ENCODE results near the gene FMNL2.

DNA sequence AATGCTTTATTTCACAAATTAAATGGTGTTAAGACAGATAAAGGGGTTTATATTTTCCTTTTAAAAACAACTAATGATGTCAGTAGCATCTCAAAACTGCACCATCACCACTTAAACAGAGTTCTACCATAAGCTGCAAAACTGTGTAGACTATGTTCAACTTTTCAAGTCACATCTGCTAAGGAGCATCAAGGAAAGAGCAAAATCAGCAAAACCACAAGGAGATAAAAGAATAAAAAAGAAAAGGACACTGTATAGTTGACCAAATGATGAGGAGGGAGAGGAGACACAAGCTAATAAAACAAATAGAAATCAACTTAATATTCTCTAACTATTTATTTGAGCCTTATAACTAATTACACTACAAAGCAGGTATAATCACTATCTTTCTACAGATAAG is 348.4 kb downstream of the FMNL2 start:
- TF ChIP-seq JUND (IDR thresholded peaks at IDR 0.05) (no peak), RXRA (IDR thresholded peaks at IDR 0.05) (no peak), EGR1 (IDR thresholded peaks at IDR 0.05; ENCODE audit: low read depth in 2 of 2) (no peak), GABPA (IDR thresholded peaks at IDR 0.05 in 1 of 2, conservative IDR thresholded peaks at IDR 0.05 in 1 of 2) (no peak)
- TF ChIP-seq, protein P1, sequence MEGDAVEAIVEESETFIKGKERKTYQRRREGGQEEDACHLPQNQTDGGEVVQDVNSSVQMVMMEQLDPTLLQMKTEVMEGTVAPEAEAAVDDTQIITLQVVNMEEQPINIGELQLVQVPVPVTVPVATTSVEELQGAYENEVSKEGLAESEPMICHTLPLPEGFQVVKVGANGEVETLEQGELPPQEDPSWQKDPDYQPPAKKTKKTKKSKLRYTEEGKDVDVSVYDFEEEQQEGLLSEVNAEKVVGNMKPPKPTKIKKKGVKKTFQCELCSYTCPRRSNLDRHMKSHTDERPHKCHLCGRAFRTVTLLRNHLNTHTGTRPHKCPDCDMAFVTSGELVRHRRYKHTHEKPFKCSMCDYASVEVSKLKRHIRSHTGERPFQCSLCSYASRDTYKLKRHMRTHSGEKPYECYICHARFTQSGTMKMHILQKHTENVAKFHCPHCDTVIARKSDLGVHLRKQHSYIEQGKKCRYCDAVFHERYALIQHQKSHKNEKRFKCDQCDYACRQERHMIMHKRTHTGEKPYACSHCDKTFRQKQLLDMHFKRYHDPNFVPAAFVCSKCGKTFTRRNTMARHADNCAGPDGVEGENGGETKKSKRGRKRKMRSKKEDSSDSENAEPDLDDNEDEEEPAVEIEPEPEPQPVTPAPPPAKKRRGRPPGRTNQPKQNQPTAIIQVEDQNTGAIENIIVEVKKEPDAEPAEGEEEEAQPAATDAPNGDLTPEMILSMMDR (IDR thresholded peaks at IDR 0.05; ENCODE audit: low read depth, low read length, missing input control) = no peak
